Muscle layer of duodenum (tissue), 2 donors: ENCODE results near the gene IKZF1.

Source experiments
- H3K27ac ChIP-seq: one replicate; pipeline ENCODE4 v1.7.0; 2013; ENCODE audit warnings: mild to moderate bottlenecking, low read length
- H3K27me3 ChIP-seq: one replicate; pipeline ENCODE4 v1.7.0; 2013; ENCODE audit warnings: low read depth, mild to moderate bottlenecking, control low read depth, low read length
- H3K36me3 ChIP-seq, 2 donors: one replicate each; pipeline ENCODE4 v1.7.0; 2013; ENCODE audit warnings: low read length in 2 of 2, control low read depth in 1 of 2, mild to moderate bottlenecking in 1 of 2; ENCODE audit not compliant: insufficient read depth in 2 of 2, control insufficient read depth in 1 of 2
- H3K4me1 ChIP-seq, 2 donors: one replicate each; pipeline ENCODE4 v1.7.0; 2013; ENCODE audit warnings: low read length in 2 of 2, mild to moderate bottlenecking in 2 of 2, control low read depth in 1 of 2, moderate library complexity in 1 of 2; ENCODE audit not compliant: insufficient read depth in 2 of 2, control insufficient read depth in 1 of 2
- H3K4me3 ChIP-seq, 2 donors: one replicate each; pipeline ENCODE4 v1.7.0; 2013; ENCODE audit warnings: low read length in 2 of 2, low read depth in 1 of 2, mild to moderate bottlenecking in 1 of 2
- H3K9me3 ChIP-seq, 2 donors: one replicate each; pipeline ENCODE4 v1.7.0; 2013; ENCODE audit warnings: low read length in 2 of 2, control low read depth in 1 of 2, mild to moderate bottlenecking in 1 of 2; ENCODE audit not compliant: control insufficient read depth in 1 of 2
- donor health status: healthy.

The IKZF1 gene

DNA sequence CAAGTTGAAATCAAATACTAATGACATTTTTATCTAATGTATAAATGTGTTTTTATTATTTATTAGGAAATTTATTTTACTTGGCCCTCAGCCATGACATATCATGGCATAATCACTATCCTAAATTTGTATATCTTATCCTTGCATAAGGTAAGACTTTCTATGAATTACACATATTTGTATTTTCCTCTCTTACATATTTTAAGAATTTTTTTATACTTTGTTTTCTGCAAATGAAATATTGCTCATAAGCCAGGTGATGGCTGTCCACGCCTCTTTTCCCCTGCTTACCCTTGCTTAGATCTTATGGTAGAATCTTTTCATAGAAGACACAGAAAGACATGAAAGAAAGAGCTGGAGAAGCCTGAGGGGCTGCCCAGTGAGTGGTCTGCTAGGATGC lies 48.2 kb downstream of the IKZF1 start:
- no peak overlapping the region for H3K27ac ChIP-seq
- H3K4me1 ChIP-seq, result no peaks in the 10 kb centered on the region
- H3K4me3 ChIP-seq, result no peak overlapping the region

DNA sequence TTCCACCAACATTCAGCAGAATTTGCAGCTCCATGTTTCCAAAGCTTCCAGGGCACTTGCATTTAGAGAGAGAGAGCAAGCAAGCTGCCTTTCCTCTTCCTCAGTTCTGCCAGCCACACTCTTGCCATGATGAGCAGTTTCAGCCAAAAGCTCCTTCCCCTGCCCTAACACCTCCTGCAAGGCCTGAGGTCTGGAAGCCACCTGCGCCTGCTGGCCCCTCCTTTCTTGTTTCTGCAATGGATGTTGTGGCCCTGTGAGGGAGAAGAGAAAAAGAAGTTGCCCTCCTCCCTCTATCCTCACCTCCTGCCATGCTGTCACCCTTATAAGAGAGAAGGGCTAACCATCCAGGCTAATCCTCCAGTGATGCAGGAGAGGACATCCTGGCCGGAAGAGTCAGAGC lies 48.7 kb downstream of the IKZF1 start:
- Histone ChIP-seq H3K27me3 (no peaks in the 10 kb centered on the region), H3K4me3 (no peak overlapping the region), H3K27ac (no peak overlapping the region), H3K4me1 (no peaks in the 10 kb centered on the region), H3K9me3 (no peaks in the 10 kb centered on the region), H3K36me3 (no peaks in the 10 kb centered on the region)

More for the DNA sequence above, 48.2 kb downstream of the IKZF1 start:
- no peaks in the 10 kb centered on the region for H3K27me3 ChIP-seq
- no peaks in the 10 kb centered on the region for H3K36me3 ChIP-seq
- no peaks in the 10 kb centered on the region for H3K9me3 ChIP-seq

DNA sequence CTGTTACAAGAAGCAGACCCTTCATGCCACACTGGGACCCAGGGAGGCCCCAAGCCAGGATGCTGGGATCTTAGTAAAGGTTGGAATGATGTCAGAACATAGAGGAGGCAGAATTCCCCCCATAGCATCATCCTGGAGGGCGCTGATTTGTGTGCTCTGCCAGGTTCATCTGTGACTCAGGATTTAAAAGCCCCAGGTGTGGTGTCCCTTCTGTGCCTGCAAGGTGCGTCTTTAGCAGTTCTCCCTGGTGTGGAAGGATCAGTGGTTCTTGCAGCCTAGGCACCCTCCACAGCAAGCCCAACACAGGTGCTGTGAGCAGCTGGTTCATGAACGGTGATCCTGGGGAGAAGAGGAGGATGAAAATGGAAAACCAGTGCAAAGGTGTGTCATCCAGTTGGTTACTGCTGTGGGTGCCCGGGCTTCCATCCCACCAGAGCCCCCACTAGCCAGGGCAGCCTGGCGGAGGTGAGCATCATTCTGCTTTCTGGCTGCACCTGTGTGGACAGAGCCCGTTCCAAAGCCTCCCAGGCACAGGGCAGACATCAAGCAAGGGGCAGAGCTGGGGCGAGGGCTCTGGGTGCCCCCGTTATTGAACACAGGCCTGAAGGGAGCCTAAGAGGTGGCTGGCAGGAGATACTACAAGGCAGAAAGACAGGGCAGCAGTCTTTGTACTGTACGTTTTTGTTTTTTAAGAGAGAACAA lies 49.5 kb downstream of the IKZF1 start:
- no peaks in the 10 kb centered on the region for H3K4me1 ChIP-seq
- no peaks in the 10 kb centered on the region for H3K27me3 ChIP-seq
- H3K27ac ChIP-seq, result no peak overlapping the region
- no peaks in the 10 kb centered on the region for H3K9me3 ChIP-seq
- H3K4me3 ChIP-seq, result no peak overlapping the region
- H3K36me3 ChIP-seq, result no peaks in the 10 kb centered on the region

DNA sequence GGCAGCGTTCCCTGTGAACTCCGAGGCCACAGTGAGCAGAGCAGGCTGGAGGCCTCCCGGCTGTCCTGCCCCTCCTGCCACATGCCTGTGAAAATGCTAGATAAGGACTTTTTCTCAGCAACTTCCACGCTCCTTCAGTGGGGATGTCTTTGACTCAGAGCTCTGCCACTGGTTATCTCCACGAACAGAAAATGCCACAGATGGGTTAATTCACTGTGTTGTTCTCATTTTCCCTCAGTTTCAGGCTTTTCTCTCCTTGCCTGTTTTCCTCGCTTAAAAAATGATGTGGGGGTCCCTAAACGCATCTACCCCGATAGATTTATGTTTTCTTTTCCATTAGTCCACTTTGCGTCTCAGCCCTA lies 51.3 kb downstream of the IKZF1 start:
- no peak overlapping the region for H3K4me3 ChIP-seq
- no peaks in the 10 kb centered on the region for H3K36me3 ChIP-seq
- no peaks in the 10 kb centered on the region for H3K4me1 ChIP-seq
- H3K27me3 ChIP-seq, result no peaks in the 10 kb centered on the region
- no peak overlapping the region for H3K27ac ChIP-seq
- H3K9me3 ChIP-seq, result no peaks in the 10 kb centered on the region

DNA sequence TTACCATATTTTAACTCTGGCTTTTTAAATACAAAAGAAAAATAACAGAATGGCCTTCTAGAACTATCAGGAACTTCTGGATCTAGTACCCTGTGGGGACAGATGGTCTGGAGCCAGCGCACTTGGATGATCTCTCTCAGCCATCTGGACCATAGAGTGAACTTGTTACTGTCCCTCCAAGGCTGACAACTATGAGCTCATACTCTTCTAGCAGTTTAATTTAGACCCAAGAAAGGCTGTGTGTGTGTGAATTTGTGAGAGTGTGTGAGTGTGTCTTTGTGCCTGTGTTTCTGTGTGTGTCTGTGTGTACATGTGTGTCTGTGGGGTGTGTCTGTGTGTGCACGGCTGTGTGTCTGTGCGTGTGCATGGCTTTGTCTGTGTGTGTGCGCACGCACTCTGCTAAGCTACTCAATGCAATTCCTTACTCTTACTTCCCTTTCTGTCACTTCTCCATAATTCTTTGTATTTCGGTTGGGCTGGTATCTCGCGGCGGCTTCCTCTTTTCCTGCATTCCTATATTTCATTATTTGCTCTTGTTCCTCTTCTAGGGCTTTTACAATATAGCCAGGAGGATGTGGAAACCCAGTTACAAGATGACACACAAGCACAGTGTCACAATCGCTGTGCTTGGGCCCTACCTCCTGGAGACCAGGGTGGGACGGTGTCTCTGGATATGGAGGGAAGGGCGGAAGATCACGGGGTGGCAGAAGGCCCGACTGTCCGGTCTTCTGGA lies 51.9 kb downstream of the IKZF1 start:
- Histone ChIP-seq H3K4me3 (no peak overlapping the region), H3K9me3 (no peaks in the 10 kb centered on the region), H3K4me1 (no peaks in the 10 kb centered on the region), H3K27ac (no peak overlapping the region), H3K36me3 (no peaks in the 10 kb centered on the region), H3K27me3 (no peaks in the 10 kb centered on the region)

DNA sequence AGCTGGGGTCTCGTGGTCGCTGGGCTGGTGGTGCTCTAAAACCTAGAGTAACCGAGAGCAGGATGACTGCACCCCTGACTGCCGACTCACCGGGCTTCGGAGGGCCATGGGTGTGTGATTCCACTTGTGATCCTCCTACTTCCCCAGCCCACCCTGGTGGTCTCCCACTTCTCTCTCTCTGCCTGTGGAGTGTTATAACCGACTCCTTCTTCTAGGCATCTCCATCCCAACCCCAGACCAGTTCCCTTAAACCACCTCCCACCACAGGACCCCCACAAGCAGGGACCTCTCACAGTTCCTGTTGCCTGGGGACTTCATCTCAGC lies 52.4 kb downstream of the IKZF1 start:
- Histone ChIP-seq H3K27ac (no peak overlapping the region), H3K27me3 (no peaks in the 10 kb centered on the region), H3K36me3 (no peaks in the 10 kb centered on the region), H3K4me3 (no peak overlapping the region), H3K9me3 (no peaks in the 10 kb centered on the region), H3K4me1 (no peaks in the 10 kb centered on the region)

DNA sequence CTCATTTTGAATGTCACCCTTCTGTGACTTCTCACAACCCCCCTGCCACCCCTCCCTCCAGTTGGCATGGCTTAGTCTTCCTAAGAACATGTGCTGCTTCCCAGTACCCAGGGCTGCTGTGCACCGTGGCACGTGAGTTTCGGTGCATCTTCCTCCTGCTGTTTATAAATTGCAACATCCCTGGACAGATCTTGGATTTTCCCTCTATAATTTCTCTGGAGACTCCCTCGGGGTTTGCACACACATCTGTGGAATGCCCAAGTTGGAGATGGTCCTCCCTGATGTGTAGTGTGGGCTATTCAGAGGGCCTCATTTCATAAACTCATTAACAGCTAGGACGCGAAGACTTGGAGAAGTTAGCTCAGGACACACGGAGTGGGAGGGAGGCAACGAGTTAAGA lies 52.9 kb downstream of the IKZF1 start:
- Histone ChIP-seq H3K36me3 (no peaks in the 10 kb centered on the region), H3K4me1 (no peaks in the 10 kb centered on the region), H3K27me3 (no peaks in the 10 kb centered on the region), H3K9me3 (no peaks in the 10 kb centered on the region), H3K4me3 (no peak overlapping the region), H3K27ac (no peak overlapping the region)

DNA sequence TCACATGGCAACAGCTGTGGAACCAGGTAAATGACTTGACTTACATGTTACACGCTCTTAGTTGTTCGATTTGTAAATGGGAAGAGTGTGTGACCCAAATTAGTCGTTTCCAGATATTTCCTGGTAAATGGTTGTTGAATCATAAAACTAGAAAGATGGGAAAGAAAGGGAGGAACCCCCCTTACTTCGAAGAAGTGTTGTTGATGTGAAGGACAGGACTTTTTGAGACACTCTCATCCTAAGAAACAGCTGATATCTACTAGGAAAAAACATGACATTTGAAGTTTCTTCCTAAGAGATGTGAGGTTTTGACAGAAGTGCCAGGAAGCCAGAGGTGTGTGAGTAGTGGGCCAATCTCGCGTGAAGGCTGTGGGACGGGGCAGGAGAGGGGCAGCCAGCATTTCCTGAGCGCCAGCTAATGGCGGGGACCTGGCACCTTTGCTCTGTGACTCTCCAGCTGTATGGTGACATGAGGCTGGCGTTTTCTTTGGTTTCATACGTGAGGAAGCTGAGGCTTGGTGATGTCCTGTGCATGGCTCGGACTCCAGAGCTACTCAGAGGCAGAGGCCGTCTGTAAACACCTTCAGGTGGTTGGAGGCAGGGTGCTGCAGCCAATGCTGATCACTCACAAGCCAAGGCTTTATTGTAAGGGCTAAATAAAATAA lies 53.7 kb downstream of the IKZF1 start:
- Histone ChIP-seq H3K27me3 (no peaks in the 10 kb centered on the region), H3K36me3 (no peaks in the 10 kb centered on the region), H3K4me1 (no peaks in the 10 kb centered on the region), H3K4me3 (no peak overlapping the region), H3K27ac (no peak overlapping the region), H3K9me3 (no peaks in the 10 kb centered on the region)

DNA sequence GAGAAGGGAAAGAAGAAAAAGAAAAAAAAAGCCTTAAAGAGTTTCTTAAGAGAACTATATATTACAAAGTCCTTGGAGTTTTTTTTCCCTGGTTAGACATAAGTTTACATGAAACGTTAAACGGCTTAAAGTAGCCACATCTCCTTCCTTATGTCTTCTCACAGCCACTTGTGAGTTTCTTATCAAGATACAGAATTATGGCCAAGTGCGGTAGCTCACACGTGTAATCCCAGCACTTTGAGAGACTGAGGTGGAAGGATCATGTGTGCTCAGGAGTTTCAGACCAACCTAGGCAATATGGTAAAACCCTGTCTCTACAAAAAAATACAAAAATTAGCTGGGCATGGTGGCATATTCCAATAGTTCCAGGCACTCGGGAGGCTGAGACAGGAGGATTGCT lies 54.3 kb downstream of the IKZF1 start:
- Histone ChIP-seq H3K27ac (no peak overlapping the region), H3K4me3 (no peak overlapping the region)

DNA sequence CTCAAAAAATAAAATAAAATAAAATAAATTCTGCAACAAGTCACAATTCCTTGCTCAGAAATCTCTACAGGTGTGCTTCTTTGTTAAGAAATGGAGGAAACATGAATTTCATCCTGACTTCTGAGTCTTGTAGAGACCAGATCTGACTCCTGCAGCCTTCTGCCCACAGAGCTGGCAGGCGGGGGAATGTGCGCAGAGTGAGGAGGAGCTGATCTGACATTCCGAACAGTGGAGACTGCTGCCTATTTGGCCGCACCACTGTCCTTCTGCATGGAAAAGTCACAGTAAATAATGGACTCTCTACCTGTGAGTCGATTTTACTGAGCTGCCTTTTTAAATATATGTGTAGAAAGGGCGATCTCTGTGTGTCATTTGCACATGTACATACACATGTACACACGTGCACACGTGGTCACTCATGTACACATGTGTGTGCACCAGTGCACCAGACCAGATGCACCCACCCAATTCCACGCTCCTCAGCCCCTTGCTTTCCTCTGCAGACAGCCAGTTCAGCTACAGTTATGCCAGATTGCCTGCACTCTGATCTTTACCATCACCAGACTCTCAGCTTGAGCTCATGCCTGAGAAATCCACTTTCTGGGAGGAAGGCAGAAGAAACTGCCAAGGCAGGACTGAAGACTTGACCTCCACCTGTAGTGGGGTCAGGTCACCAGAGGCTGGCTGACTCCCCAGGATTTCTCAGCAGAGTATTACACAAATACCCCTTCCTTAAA lies 54.9 kb downstream of the IKZF1 start:
- H3K4me1 ChIP-seq, result no peaks in the 10 kb centered on the region
- no peak overlapping the region for H3K27ac ChIP-seq
- no peaks in the 10 kb centered on the region for H3K9me3 ChIP-seq
- no peaks in the 10 kb centered on the region for H3K27me3 ChIP-seq
- H3K4me3 ChIP-seq, result no peak overlapping the region
- no peaks in the 10 kb centered on the region for H3K36me3 ChIP-seq

More for the DNA sequence above, 54.3 kb downstream of the IKZF1 start:
- Histone ChIP-seq H3K4me1 (no peaks in the 10 kb centered on the region), H3K36me3 (no peaks in the 10 kb centered on the region), H3K27me3 (no peaks in the 10 kb centered on the region), H3K9me3 (no peaks in the 10 kb centered on the region)
